Measurements from ENCODE around the gene ACSM6.

Gene ACSM6

DNA sequence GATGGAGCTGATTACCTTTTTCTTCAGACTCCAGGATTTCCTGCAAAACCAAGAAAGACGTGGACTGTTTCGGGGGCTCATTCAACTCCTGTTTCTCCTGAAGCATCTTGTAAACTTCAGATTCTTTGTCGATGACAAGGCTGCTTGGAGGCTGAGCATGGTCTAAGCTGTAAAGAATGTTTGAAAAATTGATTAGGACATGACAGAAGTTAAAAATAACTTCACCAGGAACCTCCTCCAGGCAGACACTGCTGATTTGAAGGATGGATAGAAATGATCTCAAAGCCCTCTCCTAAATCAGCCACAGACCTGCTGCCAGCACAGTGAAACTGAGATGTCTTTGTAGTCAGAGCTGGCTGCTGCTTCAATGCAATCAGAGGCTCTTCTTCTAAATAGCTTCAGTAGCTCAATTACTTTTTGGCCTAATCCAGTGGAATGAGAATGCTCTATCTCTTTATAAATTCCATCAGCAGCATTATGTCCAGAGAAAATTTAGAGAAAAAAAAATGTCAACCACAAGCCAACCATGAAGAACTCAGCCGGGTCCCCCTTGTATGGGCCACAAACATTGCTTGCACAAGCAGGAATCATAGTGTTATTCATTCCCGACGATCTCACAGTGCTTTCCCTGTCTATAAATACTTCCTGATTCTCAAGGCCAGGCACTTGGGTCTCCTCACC is 53.3 kb downstream of the ACSM6 start:
- no peak for DNase-seq

DNA sequence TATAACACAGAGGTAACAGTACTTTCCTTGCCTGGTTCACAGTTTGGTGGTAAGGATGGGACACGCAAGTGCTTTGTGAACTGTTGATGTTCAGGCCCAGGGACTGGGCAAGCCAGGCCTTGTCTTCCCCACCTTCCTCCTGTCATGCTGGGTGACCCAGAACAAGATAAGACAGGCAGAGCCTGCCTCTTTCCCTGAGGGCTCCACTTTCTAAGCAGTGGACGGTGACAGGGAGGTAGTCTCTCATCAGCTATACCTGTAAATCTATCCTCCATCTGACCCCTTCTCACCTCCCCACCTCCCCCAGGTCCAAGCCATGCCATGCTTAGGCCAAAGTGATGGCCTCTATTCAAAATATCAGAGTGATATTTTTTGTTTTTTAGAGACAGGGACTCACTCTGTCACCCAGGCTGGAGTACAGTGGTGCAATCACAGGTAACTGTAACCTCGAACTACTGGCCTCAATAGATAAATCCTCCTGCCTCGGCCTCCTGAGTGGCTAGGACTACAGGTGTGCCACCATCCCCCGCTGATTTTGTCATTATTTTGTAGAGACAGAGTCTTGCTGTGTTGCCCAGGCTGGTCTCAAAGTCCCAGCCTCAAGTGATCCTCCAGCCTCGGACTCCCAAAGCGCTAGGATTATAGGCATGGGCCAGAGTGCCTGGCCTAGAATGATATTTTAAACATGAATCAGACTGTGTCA is 54.0 kb downstream of the ACSM6 start:
- no peak for DNase-seq

DNA sequence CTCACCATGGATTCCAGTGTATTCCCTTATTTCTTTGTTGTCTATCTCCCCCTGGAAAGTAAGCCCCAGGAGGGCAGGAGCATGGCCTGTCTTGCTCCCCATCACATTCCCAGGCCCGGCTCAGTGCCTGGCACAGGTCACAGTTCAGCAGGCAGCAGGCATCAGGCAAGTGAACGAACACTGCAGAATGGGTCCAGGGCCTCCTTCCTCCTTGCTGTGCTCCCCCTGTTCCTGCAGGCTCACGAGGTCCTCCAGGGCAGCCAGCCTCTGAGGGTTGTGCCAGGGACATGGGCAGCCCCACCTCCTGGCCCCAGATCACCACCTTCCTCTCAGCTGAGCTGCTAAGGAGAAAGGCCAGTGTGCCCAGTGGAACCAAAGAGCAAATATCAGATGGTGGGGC is 55.0 kb downstream of the ACSM6 start:
- DNase-seq, result no peak

DNA sequence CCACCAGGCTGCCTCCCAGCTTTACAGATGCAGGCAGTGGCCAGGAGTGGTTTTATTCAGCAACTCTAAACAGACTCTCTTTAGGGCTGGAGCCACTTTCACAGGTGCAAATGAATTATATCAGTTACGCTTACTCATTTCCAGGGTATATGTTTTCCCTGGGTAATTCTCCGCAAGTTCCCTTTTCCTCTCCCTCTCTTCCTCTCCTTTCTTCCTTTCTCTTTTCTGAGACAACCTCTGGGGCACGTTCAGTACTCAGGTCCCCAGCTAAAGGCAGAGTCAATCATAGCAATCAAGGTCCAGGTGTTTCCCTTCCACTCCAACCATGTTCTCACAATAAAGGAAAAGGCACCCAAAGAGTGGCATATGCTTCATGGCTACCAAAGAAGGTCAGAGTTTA is 55.4 kb downstream of the ACSM6 start:
- no peak for DNase-seq

DNA sequence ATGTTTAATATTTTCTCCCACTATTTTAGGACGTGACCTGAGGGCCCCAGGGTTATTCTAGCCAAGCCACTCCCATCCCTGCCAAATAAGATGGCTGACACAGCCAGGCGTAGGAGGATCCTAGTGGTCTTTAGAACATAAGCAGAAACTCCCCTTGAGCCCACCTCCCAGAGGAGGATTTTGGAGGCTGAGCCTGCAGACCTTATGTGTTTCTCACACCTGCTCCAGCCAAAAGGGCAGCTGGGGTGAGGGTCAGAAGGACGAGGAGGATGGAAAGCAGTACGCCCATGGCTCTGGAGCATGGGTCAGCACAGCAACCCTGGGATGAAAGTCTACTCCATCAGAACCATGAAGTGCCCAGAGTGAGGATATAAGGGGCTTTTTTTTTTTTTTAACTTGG is 56.8 kb downstream of the ACSM6 start:
- no peak for DNase-seq

GRCh38 chr10:95253007-95253406 is 59.0 kb downstream of the ACSM6 start:
- DNase-seq, result no peak

GRCh38 chr10:95253686-95254085 is 59.6 kb downstream of the ACSM6 start:
- no peak for DNase-seq

GRCh38 chr10:95254629-95255028 is 60.6 kb downstream of the ACSM6 start:
- DNase-seq, result no peak

- DNase-seq, result no peak
Observed at GRCh38 chr10:95256268-95256667, 62.2 kb downstream of the ACSM6 start.

- no peak for DNase-seq
Observed at GRCh38 chr10:95257849-95258248, 63.8 kb downstream of the ACSM6 start.

- no peak for DNase-seq
Observed at GRCh38 chr10:95260397-95260881, 66.4 kb downstream of the ACSM6 start.

DNA sequence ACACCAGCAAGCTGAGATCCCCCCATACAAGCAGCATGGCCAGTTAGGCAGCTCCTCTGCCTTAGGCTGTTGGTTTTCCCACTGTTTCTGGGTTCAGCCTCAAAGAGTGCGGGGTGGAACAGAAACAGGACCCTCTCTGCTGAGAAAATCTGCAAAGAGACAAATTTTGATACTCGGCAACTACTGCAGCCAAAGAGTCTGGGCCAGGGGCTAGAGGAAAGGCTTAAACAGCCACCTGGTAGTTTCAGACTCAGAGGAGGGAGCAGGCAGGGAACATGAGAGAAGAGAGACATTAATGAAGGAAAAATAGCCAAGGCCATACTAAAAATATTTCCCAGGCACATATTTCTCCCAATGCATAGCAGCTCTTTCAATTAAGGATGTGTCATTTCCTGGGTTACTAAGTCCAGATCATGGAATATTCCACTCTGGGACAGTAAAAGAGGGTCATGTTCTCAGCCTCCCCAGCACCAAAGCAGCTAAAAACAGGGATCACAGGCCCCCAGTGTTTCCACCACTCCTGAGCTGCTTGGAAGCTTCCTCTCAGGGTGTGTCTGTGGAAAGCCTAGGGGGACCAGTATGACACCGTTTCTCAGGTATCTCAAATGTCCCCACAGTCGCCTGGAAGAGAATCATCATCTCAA is 67.0 kb downstream of the ACSM6 start:
- DNase-seq, result no peak

- no peak for DNase-seq
Observed at GRCh38 chr10:95261926-95262325, 67.9 kb downstream of the ACSM6 start.

GRCh38 chr10:95262763-95263518 is 68.9 kb downstream of the ACSM6 start:
- DNase-seq, result no peak

GRCh38 chr10:95263864-95264226 is 69.8 kb downstream of the ACSM6 start:
- DNase-seq, result no peak

DNA sequence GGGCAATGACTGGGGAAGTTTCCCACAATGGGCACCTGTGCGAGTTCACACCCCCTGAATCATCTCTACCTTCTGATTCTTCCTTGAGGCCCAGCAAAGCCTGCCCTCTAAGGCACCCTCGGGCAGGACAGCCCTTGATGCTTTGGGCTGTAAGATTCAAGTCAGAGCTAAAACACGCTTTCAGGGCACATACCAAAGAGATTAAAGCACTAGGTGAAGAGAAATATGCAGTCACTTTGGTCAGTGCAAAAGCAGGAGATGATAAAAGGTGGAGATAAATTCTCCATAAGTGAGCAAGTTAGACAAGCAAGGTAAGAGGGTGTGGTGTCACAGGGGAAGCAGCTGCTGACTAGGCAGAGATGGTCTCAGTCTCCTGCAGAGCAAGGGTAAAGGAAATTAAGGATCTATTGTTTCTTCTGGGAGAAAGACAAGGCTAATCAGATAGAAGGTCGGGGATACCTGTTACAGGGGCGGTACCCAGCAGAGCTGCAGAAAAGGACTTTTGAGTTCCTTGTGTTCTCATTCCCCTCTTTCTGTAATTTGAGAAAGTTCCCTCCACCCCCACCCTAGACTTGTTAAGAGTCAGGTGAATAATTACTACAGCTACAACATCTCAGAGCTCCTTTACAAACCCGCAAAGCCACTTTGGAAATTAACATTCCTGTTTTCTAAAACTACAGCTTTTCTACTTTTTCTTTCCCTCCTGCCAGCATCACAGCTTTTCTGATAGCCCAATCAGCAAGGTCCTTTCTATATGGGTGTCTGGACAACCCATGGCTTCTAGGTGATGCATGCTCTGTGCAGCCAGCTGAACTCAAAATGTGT is 70.4 kb downstream of the ACSM6 start:
- DNase-seq, result no peak

- no peak for DNase-seq
Observed at GRCh38 chr10:95265572-95265971, 71.5 kb downstream of the ACSM6 start.

DNA sequence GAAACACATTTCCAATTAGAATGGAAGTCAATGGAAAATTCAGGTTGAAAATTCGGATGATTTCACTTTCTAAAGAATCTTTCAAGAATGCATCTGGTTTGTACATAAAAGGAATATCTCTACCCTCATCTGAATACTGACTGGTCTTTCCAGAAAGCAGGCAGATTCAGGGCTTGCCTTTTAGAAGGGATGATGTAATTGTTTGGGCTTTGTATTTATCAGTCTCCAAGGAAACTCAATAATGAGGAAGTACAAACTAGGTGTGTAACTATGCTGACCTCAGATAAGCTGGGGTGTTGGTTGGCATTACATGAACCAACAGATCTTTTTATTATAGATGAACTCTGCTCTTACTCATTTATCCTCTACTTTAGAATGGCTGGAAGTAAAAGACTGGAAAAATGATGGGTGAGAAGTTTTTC is 72.6 kb downstream of the ACSM6 start:
- no peak for DNase-seq

GRCh38 chr10:95267251-95267650 is 73.2 kb downstream of the ACSM6 start:
- no peak for DNase-seq

DNA sequence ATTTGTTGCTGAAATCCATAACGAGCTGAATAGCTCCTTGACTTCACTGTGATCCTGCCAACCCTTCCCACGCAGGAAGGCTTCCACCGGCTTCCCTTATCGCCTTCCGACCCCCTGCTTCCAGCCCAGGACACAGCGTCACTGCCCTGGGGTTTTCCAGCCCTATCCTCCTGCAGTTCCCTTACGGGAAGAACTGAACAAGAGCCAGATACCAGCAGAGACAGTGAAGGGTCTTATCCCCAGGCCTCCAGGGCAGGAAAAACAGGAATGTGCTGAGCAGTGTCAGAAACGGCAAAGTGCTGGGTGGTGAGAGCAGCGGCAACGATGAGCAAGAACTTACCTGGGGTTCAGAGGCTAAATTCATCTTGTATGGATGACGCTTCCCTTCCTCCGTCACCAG is 74.4 kb downstream of the ACSM6 start:
- no peak for DNase-seq

DNA sequence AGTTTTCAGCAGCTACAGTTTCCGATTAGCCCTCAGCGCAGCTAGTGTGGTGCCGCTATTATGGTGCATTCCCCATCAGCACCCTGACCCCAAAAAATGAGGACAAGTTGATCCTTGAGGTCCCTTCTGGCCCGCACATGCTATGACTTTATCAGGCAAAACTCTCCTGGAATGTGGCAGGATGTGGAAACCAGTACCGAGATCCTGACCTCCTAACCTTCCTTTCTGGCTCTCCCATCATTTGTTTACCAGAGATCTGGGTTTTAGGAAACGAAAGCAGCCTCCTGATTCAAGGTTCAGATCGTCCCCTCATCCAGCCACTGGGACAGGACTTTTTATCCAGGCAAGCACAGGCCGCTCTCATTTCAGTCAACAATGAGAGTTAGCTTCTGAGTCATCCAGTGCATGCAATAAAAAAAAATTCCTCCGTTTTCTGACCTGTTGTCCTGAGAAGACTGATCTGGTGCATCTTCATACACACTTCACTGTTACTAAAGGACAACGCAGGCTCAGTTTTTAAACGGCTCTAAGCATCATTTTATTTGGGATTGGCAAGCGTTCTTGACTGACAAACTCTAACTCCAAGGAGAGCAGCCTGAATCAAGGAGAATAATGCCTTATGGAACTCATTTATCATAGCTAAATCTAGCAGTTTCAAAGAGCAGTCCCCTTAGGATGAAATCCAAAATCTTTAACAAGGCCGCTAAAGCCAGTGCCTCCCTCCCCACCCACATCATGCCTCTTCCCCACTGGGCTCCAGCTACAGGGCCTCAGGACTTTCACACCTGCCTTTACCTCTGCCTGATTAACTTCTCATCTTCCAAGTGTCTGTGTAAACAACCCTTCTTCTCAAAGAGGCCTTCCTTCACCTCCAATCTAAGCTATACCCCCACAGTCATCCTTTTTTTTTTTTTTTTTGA is 79.6 kb downstream of the ACSM6 start:
- DNase-seq, result no peak
